Transverse colon (tissue), 4 donors: Measurements from ENCODE around the gene UQCC2. TPM values are rescaled to one million over a fixed set of nuclear protein-coding genes. Genes with fewer than 3 reads are reported as not detected.
A peak's percentile ranks its signal among the peaks of the same experiment; 100 is the strongest.

ENCODE experiments used
- DNase-seq: peaks from one replicate; pipeline ENCODE4 v3.0.0-alpha.2; 2019
- H3K27ac ChIP-seq, 4 donors: fragments of 200-600 bp; sonication (generic); 2 replicates each; pipeline ENCODE4 v1.5.1; 2016 to 2018; ENCODE audit warnings: inconsistent platforms in 4 of 4
- H3K27me3 ChIP-seq: fragments of 200-600 bp; sonication (generic); 2 replicates; pipeline ENCODE4 v1.5.1; 2017; ENCODE audit warnings: inconsistent platforms
- H3K36me3 ChIP-seq, 4 donors: fragments of 200-600 bp; sonication (generic); 2 replicates each; pipeline ENCODE4 v1.5.1; 2017 to 2019; ENCODE audit warnings: inconsistent platforms in 4 of 4
- H3K4me1 ChIP-seq, 4 donors: fragments of 200-600 bp; sonication (generic); 2 replicates each; pipeline ENCODE4 v1.5.1; 2017 to 2020; ENCODE audit warnings: inconsistent platforms in 4 of 4
- H3K4me3 ChIP-seq, 4 donors: fragments of 200-600 bp; sonication (generic); 1 replicate in 1 of 4; 2 replicates in 3 of 4; pipeline versions ENCODE4 v1.5.1 to v1.6.1; 2017 to 2019; ENCODE audit warnings: inconsistent platforms in 4 of 4
- H3K9me3 ChIP-seq, 2 donors: fragments of 200-600 bp; sonication (generic); 2 replicates each; pipeline ENCODE4 v1.5.1; 2017 to 2019; ENCODE audit warnings: inconsistent platforms in 2 of 2
- CTCF ChIP-seq, 5 experiments: fragments of 200-600 bp in 3 of 5; fragments of 450-650 bp in 2 of 5; sonication (generic) in 3 of 5; IDR thresholded peaks; 1 replicate in 2 of 5; 2 replicates in 3 of 5; pipeline ENCODE4 v1.5.1; 2016 to 2017; ENCODE audit warnings: antibody characterized with exemption in 5 of 5, inconsistent platforms in 3 of 5, mild to moderate bottlenecking in 2 of 5, moderate library complexity in 1 of 5
- EP300 ChIP-seq: sonication (generic); formaldehyde crosslinking; IDR thresholded peaks from one replicate; pipeline ENCODE4 v1.6.1; 2017; ENCODE audit warnings: antibody characterized with exemption, low read depth
- POLR2A ChIP-seq: fragments of 450-650 bp; IDR thresholded peaks from one replicate; pipeline ENCODE4 v1.6.1; 2016; ENCODE audit warnings: antibody characterized with exemption, mild to moderate bottlenecking, moderate library complexity
- POLR2AphosphoS5 ChIP-seq, 3 donors: sonication (generic); formaldehyde crosslinking; IDR thresholded peaks; one replicate each; pipeline ENCODE4 v1.6.1; 2016; ENCODE audit warnings: antibody characterized with exemption in 3 of 3
- WGBS, 2 donors: methylation state at CpG; one replicate each; pipeline ENCODE4 v1.1.5; 2018; ENCODE audit warnings: low coverage in 1 of 2; 5-methylcytosine and 5-hydroxymethylcytosine counted together
- in situ Hi-C, 4 donors: fragments of 200-750 bp; cut with MboI; loops; one replicate each; pipeline versions ENCODE4 v1.15.0 to v1.15.1; 2017; ENCODE audit warnings: low sequenced_read_pairs in 3 of 4, low pct_ligation_motif_present in 1 of 4, low pct_unique_long_range_greater_than_20kb in 1 of 4
- intact Hi-C: fragments of 100-400 bp; cut with DNase I; formaldehyde crosslinking; loops from one replicate; pipeline ENCODE4 v1.15.1; 2023; ENCODE audit warnings: low total_unique reads
- total RNA-seq, 4 donors: library from RNA; depleted of rRNA; stranded (reverse); fragments of >200 nt; gene quantifications; one replicate each; pipeline ENCODE4 v1.1.0, GENCODE V29; 2016

Gene UQCC2
- total RNA-seq, 4 donors from 2014 or later, result 2.8 to 17.6 (median 8.8) TPM

- peak; percentile 25 to 72 (median 36) for TF ChIP-seq POLR2AphosphoS5 (IDR thresholded peaks at IDR 0.05)
- TF ChIP-seq POLR2A, result no peak
- peak; percentile 96 for TF ChIP-seq EP300
- 40 to 42% methylated on average over 1 to 14 of the region's 14 CpGs for WGBS, 2 donors
- Histone ChIP-seq H3K27me3 (no peaks in the 10 kb centered on the region), H3K9me3 (no peaks in the 10 kb centered on the region), H3K4me3 (peak overlapping the region in 3 of 4 donors; percentile 6 to 30 (median 8)), H3K4me1 (peaks cover 20 to 39% (median 25%) of the 10 kb centered on the region in 4 donors), H3K27ac (peak overlapping the region; percentile 71 to 85 (median 81)), H3K36me3 (no peaks in the 10 kb centered on the region)
- peak; percentile 58 for DNase-seq
- intact Hi-C loops, result loop anchor here (10.0 kb wide), 1 partner anchor 409 kb away; no protein-coding TSS in a partner anchor
- in situ Hi-C loops, result no loop called here
These were observed 34.6 kb upstream of the UQCC2 start for GRCh38 chr6:33746036-33746600.

- H3K9me3 ChIP-seq, result no peaks in the 10 kb centered on the region
- no peaks in the 10 kb centered on the region for H3K27me3 ChIP-seq
- H3K4me1 ChIP-seq, result peaks cover 20 to 33% (median 21%) of the 10 kb centered on the region in 4 donors
- in situ Hi-C loops (no loop called here), intact Hi-C loops (loop anchor here (10.0 kb wide), 1 partner anchor 409 kb away; no protein-coding TSS in a partner anchor)
- H3K27ac ChIP-seq, result peak overlapping the region; percentile 71 to 85 (median 81)
- 56 to 64% methylated on average over 4 to 7 of the region's 7 CpGs for WGBS, 2 donors
- H3K4me3 ChIP-seq, result peak overlapping the region in 2 of 4 donors; percentile 6 to 30
- peak; percentile 36 for DNase-seq
- no peaks in the 10 kb centered on the region for H3K36me3 ChIP-seq
- no peak for TF ChIP-seq CTCF (IDR thresholded peaks at IDR 0.05)
- no peak for TF ChIP-seq POLR2A
- TF ChIP-seq EP300, result peak; percentile 67
- TF ChIP-seq POLR2AphosphoS5 (IDR thresholded peaks at IDR 0.05), result no peak
These were observed 34.0 kb upstream of the UQCC2 start for GRCh38 chr6:33745548-33745947.

- DNase-seq, result peak; percentile 81
- H3K36me3 ChIP-seq, result no peaks in the 10 kb centered on the region
- H3K27me3 ChIP-seq, result no peaks in the 10 kb centered on the region
- TF ChIP-seq POLR2AphosphoS5 (IDR thresholded peaks at IDR 0.05) (peak in 2 of 3 donors; percentile 45 to 66), CTCF (IDR thresholded peaks at IDR 0.05) (no peak), EP300 (peak; percentile 75)
- no peaks in the 10 kb centered on the region for H3K9me3 ChIP-seq
- peaks cover 20 to 30% (median 21%) of the 10 kb centered on the region in 4 donors for H3K4me1 ChIP-seq
- H3K27ac ChIP-seq, result peak overlapping the region; percentile 71 to 85 (median 81)
- in situ Hi-C loops (no loop called here), intact Hi-C loops (loop anchor here (10.0 kb wide), 1 partner anchor 410 kb away; no protein-coding TSS in a partner anchor)
- WGBS, 2 donors, result 35% methylated on average over 13 of the region's 13 CpGs; no CpG with 5 or more reads in 1 of the 2 donors
- H3K4me3 ChIP-seq, result peak overlapping the region in 1 of 4 donors; percentile 30
These were observed 33.5 kb upstream of the UQCC2 start for GRCh38 chr6:33744895-33745546.

GRCh38 chr6:33744001-33744848 lies 32.7 kb upstream of the UQCC2 start:
- H3K4me1 ChIP-seq, result peaks cover 20 to 30% (median 21%) of the 10 kb centered on the region in 4 donors
- peak overlapping the region in 1 of 4 donors; percentile 30 for H3K4me3 ChIP-seq
- intact Hi-C loops, result loop anchor here (10.0 kb wide), 1 partner anchor 411 kb away; no protein-coding TSS in a partner anchor

More at GRCh38 chr6:33744001-33744848, 32.7 kb upstream of the UQCC2 start:
- DNase-seq, result peak; percentile 85
- Histone ChIP-seq H3K36me3 (no peaks in the 10 kb centered on the region), H3K27me3 (no peaks in the 10 kb centered on the region), H3K9me3 (no peaks in the 10 kb centered on the region), H3K27ac (peak overlapping the region; percentile 71 to 85 (median 81))
- TF ChIP-seq POLR2A, result no peak
- TF ChIP-seq POLR2AphosphoS5 (IDR thresholded peaks at IDR 0.05), result peak in 1 of 3 donors; percentile 57
- TF ChIP-seq CTCF (IDR thresholded peaks at IDR 0.05), result peak; percentile 86 to 98 (median 88)
- no peak for TF ChIP-seq EP300
- WGBS, 2 donors, result 17 to 37% methylated on average over 3 to 11 of the region's 11 CpGs
- in situ Hi-C loops, result no loop called here
